WERI-Rb-1 (cell line): ENCODE results near the gene DDX11.

Experiments
- DNase-seq: peaks from one replicate; pipeline ENCODE4 v3.0.0-alpha.2; 2020
- H3K27ac ChIP-seq: fragments of 250-450 bp; sonication (Bioruptor Pico); 2 replicates; pipeline ENCODE4 v1.5.1; 2020; ENCODE audit warnings: mild to moderate bottlenecking, moderate library complexity
- H3K27me3 ChIP-seq: fragments of 250-450 bp; sonication (Bioruptor Pico); 2 replicates; pipeline ENCODE4 v1.5.1; 2021; ENCODE audit warnings: mild to moderate bottlenecking, low read depth, moderate library complexity; ENCODE audit not compliant: insufficient read depth, severe bottlenecking
- H3K36me3 ChIP-seq: fragments of 250-450 bp; sonication (Bioruptor Pico); 2 replicates; pipeline ENCODE4 v1.5.1; 2020; ENCODE audit warnings: mild to moderate bottlenecking, moderate library complexity
- H3K4me3 ChIP-seq: 2 replicates; pipeline ENCODE4 v1.5.1; 2011; ENCODE audit warnings: low read depth, mild to moderate bottlenecking, control low read depth, low read length
- H3K9me3 ChIP-seq: fragments of 250-450 bp; sonication (Bioruptor Pico); 2 replicates; pipeline ENCODE4 v1.5.1; 2021; ENCODE audit warnings: mild to moderate bottlenecking, moderate library complexity; ENCODE audit not compliant: severe bottlenecking
- TF ChIP-seq, protein P1 (sequence below): IDR thresholded peaks from 2 replicates; pipeline ENCODE4 v1.5.1; 2011; ENCODE audit warnings: low read depth, mild to moderate bottlenecking, control low read depth, inconsistent platforms, low read length

Gene DDX11

DNA sequence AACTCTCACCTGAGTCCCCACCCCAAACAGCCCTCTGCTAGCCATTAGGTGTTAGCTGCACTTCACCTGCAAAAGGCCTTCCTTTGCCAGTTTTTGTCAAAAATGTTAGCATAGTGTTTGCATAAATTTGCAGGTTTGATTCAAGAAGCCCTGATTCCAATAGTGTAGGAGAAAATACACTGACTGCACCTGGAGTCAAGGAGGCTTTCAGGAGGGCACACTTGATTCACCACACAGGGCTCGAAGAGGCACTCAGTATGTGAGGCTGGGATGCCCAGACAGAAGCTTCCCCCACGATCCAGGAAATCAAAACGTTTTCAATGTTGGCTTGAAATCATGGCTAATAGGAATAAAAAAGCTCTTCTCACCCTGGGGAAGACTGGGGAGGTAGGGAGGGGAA lies 40.5 kb upstream of the DDX11 start:
- Histone ChIP-seq H3K36me3 (no peaks in the 10 kb centered on the region), H3K9me3 (no peaks in the 10 kb centered on the region), H3K27me3 (no peaks in the 10 kb centered on the region), H3K4me3 (no peak overlapping the region), H3K27ac (no peak overlapping the region)
- TF ChIP-seq, protein P1, sequence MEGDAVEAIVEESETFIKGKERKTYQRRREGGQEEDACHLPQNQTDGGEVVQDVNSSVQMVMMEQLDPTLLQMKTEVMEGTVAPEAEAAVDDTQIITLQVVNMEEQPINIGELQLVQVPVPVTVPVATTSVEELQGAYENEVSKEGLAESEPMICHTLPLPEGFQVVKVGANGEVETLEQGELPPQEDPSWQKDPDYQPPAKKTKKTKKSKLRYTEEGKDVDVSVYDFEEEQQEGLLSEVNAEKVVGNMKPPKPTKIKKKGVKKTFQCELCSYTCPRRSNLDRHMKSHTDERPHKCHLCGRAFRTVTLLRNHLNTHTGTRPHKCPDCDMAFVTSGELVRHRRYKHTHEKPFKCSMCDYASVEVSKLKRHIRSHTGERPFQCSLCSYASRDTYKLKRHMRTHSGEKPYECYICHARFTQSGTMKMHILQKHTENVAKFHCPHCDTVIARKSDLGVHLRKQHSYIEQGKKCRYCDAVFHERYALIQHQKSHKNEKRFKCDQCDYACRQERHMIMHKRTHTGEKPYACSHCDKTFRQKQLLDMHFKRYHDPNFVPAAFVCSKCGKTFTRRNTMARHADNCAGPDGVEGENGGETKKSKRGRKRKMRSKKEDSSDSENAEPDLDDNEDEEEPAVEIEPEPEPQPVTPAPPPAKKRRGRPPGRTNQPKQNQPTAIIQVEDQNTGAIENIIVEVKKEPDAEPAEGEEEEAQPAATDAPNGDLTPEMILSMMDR = no peak
- DNase-seq = no peak

GRCh38 chr12:31033681-31034080 lies 40.0 kb upstream of the DDX11 start:
- no peak overlapping the region for H3K4me3 ChIP-seq
- TF ChIP-seq, protein P1 = no peak
- H3K27me3 ChIP-seq = no peaks in the 10 kb centered on the region
- H3K9me3 ChIP-seq = no peaks in the 10 kb centered on the region
- no peaks in the 10 kb centered on the region for H3K36me3 ChIP-seq
- no peak for DNase-seq
- no peak overlapping the region for H3K27ac ChIP-seq

DNA sequence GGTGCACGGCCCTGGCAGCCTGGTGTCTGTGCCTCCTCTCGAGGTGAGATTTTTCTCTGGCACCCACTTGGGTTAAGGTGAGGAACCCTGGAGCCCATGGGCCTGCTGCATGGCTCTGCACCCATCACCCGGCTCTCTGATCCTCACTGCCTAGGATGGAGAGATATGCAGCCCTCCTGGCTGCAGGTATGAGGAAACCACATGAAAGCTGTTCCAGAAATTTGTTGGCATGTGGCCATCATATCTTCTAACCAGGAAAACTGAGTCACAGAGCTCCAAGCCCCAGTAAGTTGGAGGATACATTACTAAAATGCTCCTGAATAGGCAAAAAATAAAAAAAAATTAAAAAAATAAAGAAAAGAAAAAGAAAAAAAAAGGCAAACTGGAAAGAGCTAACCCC lies 39.3 kb upstream of the DDX11 start:
- Histone ChIP-seq H3K9me3 (no peaks in the 10 kb centered on the region), H3K27ac (no peak overlapping the region), H3K36me3 (no peaks in the 10 kb centered on the region), H3K27me3 (no peaks in the 10 kb centered on the region), H3K4me3 (no peak overlapping the region)
- TF ChIP-seq, protein P1 = no peak
- no peak for DNase-seq

DNA sequence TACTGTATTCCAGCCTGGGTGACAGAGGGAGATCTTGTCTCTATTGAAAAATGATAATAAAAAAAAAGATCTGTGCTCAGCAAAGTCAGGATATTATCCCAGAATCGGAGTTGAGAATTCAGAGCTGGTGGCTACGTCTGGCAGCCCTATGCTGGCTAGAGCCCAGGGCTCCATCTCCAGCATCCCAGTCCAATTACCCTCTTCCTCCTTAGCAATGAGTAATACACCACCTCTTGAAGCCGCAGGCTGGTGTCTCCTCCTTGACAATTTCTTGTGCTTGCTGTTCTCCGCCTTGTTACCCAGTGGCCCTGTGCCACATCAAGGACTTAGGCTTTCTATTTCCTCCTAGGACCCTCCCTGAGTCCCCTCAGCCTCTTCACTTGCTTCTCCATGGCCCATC lies 38.4 kb upstream of the DDX11 start:
- no peak overlapping the region for H3K4me3 ChIP-seq
- no peak for DNase-seq
- no peaks in the 10 kb centered on the region for H3K27me3 ChIP-seq
- no peaks in the 10 kb centered on the region for H3K9me3 ChIP-seq
- no peaks in the 10 kb centered on the region for H3K36me3 ChIP-seq
- TF ChIP-seq, protein P1 = no peak
- no peak overlapping the region for H3K27ac ChIP-seq

GRCh38 chr12:31035967-31036665 lies 37.5 kb upstream of the DDX11 start:
- TF ChIP-seq, protein P1 = no peak
- no peak for DNase-seq
- Histone ChIP-seq H3K4me3 (no peak overlapping the region), H3K36me3 (no peaks in the 10 kb centered on the region), H3K27me3 (no peaks in the 10 kb centered on the region), H3K27ac (no peak overlapping the region), H3K9me3 (no peaks in the 10 kb centered on the region)

DNA sequence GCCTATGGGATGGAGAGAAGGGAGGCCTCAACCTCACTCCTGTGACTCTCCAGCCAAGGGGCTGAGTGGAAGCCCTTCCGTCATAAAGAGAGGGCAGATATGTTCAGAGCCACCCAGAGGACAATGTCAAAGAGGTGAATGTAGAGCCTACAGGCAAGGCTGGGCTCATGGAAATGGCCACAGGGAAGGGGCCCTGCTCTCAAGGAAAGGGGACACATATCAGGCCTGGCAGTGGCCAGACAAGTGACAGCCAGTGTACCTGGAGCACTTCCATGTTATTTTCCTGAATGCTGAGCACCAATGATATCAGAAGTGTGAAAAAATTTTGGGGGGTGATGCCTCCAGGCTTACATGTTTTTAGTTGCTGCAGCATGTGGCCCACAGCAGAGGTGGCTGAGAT lies 36.6 kb upstream of the DDX11 start:
- H3K27ac ChIP-seq = no peak overlapping the region
- TF ChIP-seq, protein P1 = no peak

More for the DNA sequence above, 36.6 kb upstream of the DDX11 start:
- Histone ChIP-seq H3K4me3 (no peak overlapping the region), H3K27me3 (no peaks in the 10 kb centered on the region), H3K9me3 (no peaks in the 10 kb centered on the region), H3K36me3 (no peaks in the 10 kb centered on the region)
- no peak for DNase-seq
